ENCODE results near the gene DGKE. TPM values are rescaled to one million over a fixed set of nuclear protein-coding genes. Genes with fewer than 3 reads are reported as not detected.

Gene DGKE
- total RNA-seq, 1 donor from 2014 or later: 3.3 TPM

DNA sequence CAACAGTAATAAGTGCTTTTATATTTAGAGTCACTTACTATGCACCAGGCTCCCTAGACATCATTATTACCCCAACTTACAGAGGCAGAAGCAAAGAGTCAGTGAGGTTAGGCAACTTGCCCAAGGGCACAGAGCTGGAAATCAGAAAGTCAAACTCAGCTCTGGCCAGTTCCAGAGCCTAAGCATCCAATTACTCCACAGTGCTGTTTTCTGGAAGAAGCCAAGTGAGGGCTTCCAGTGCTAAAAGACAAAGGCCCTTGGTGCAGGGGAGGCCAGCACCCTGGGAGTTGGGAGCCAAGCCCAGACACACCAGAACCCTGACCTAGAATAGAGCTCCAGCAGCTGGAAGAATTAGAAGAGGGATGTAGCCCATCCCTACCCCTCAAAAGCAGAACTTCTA lies 40.4 kb upstream of the DGKE start:
- Mint-ChIP-seq H3K36me3 (ENCODE audit: insufficient read depth) (no peaks in the 10 kb centered on the region), H3K27me3 (peaks cover 6% of the 10 kb centered on the region), H3K9me3 (ENCODE audit: low read depth) (peaks cover 5% of the 10 kb centered on the region), H3K4me3 (ENCODE audit: low read depth) (no peak overlapping the region), H3K27ac (no peak overlapping the region), H3K4me1 (ENCODE audit: low read depth) (peaks cover 5% of the 10 kb centered on the region)
- TF ChIP-seq, protein P1, sequence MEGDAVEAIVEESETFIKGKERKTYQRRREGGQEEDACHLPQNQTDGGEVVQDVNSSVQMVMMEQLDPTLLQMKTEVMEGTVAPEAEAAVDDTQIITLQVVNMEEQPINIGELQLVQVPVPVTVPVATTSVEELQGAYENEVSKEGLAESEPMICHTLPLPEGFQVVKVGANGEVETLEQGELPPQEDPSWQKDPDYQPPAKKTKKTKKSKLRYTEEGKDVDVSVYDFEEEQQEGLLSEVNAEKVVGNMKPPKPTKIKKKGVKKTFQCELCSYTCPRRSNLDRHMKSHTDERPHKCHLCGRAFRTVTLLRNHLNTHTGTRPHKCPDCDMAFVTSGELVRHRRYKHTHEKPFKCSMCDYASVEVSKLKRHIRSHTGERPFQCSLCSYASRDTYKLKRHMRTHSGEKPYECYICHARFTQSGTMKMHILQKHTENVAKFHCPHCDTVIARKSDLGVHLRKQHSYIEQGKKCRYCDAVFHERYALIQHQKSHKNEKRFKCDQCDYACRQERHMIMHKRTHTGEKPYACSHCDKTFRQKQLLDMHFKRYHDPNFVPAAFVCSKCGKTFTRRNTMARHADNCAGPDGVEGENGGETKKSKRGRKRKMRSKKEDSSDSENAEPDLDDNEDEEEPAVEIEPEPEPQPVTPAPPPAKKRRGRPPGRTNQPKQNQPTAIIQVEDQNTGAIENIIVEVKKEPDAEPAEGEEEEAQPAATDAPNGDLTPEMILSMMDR (IDR thresholded peaks at IDR 0.05; ENCODE audit: unreplicated experiment): no peak
- no peak for DNase-seq (ENCODE audit: low spot score, unreplicated experiment)

DNA sequence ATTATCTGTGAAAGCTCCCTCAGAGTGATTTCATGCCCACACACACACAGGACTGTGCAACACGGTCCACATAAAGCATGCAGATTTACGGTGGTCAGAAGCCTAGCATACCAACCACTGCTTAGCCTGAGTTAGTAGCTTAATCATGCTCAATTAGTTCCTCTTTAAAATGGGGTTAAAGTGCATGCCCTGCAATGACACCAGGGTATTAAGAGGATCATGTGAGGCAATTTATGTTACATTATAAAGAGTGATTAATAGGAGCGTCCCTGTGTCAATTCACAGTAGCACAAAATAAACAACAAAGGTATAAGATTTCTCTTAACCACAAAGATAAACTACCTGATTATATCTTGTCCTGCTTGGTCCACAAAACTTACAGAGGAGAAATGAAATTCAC lies 40.0 kb upstream of the DGKE start:
- no peak overlapping the region for H3K27ac Mint-ChIP-seq
- H3K4me1 Mint-ChIP-seq (ENCODE audit: low read depth): peaks cover 6% of the 10 kb centered on the region
- DNase-seq (ENCODE audit: low spot score, unreplicated experiment): no peak
- H3K4me3 Mint-ChIP-seq (ENCODE audit: low read depth): no peak overlapping the region
- H3K36me3 Mint-ChIP-seq (ENCODE audit: insufficient read depth): no peaks in the 10 kb centered on the region
- peaks cover 7% of the 10 kb centered on the region for H3K27me3 Mint-ChIP-seq
- peaks cover 5% of the 10 kb centered on the region for H3K9me3 Mint-ChIP-seq (ENCODE audit: low read depth)
- TF ChIP-seq, protein P1 (IDR thresholded peaks at IDR 0.05; ENCODE audit: unreplicated experiment): no peak

DNA sequence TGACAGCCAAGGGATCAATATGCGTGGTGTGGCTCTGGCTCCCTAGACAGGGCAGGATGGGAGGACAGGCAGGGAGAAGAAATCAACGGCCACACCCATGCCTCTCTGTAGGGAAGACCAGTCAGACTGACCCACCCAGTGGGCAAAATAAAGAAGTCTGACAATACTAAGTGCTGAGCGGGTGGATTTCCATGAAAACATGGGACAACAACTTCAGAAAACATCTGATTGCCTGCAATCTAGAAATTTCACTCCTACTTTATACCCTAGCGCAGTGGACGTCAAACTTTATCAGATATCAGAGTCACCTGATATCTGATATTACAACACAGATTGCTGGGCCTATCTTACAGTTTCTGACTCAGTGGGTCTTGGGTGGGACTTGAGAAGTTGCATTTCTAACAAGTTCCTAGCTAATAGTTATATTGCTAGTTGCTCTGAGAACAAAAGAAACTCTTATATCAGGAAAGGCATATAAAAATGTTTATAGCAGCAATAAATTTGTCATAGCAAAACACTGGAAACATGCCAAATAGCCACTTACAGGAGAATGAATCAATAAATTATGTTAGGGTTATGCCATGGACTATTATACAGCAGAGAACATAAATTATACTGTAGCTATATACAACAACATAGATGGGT lies 38.6 kb upstream of the DGKE start:
- H3K4me1 Mint-ChIP-seq (ENCODE audit: low read depth): peaks cover 9% of the 10 kb centered on the region
- H3K27me3 Mint-ChIP-seq: peaks cover 12% of the 10 kb centered on the region

DNA sequence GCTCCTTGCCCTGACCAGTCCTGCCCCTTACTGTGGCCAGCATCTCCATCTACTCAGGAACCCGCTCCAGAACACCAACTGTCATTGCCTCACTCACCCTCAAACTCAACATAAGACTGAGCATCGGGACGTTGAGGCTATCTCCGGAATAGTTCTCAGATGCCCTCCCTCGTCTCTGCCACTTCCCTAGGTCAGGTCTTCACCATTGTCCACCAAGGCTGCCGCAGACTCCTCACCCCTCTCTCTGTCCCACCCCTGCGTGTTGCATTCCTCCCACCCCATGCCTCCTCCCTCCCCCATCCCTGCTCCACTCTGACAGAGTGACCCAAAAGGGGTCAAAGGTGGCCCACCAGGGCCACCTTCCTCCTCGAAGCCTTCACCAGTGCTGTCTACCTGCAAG lies 37.4 kb upstream of the DGKE start:
- Mint-ChIP-seq H3K4me3 (ENCODE audit: low read depth) (no peak overlapping the region), H3K4me1 (ENCODE audit: low read depth) (peaks cover 9% of the 10 kb centered on the region), H3K27ac (no peak overlapping the region), H3K36me3 (ENCODE audit: insufficient read depth) (no peaks in the 10 kb centered on the region), H3K27me3 (peaks cover 19% of the 10 kb centered on the region), H3K9me3 (ENCODE audit: low read depth) (peaks cover 5% of the 10 kb centered on the region)
- DNase-seq (ENCODE audit: low spot score, unreplicated experiment): no peak
- TF ChIP-seq, protein P1 (IDR thresholded peaks at IDR 0.05; ENCODE audit: unreplicated experiment): no peak

More for the DNA sequence above, 38.6 kb upstream of the DGKE start:
- TF ChIP-seq, protein P1 (IDR thresholded peaks at IDR 0.05; ENCODE audit: unreplicated experiment): no peak
- Mint-ChIP-seq H3K9me3 (ENCODE audit: low read depth) (peaks cover 5% of the 10 kb centered on the region), H3K27ac (no peak overlapping the region), H3K4me3 (ENCODE audit: low read depth) (no peak overlapping the region), H3K36me3 (ENCODE audit: insufficient read depth) (no peaks in the 10 kb centered on the region)
- DNase-seq (ENCODE audit: low spot score, unreplicated experiment): no peak

DNA sequence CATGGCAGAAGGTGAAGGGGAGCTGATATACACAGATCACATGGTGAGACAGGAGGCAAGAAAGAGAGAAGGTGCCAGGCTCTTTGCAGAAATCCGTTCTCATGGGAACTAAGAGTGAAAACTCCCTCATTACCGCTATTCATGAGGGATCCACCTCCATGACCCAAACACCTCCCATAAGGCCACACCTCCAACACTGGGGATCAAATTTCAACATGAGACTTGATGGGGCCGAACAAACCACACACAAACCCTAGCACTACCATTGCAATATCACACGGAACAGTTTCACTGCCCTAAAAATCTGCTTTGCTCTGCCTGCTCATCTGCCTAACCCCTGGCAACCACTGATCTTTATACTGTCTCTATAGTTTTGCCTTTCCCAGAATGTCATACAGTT lies 35.0 kb upstream of the DGKE start:
- H3K27me3 Mint-ChIP-seq: peaks cover 19% of the 10 kb centered on the region
- DNase-seq (ENCODE audit: low spot score, unreplicated experiment): no peak
- TF ChIP-seq, protein P1 (IDR thresholded peaks at IDR 0.05; ENCODE audit: unreplicated experiment): no peak
- H3K27ac Mint-ChIP-seq: peak overlapping the region; percentile 6
- no peak overlapping the region for H3K4me3 Mint-ChIP-seq (ENCODE audit: low read depth)
- H3K9me3 Mint-ChIP-seq (ENCODE audit: low read depth): no peaks in the 10 kb centered on the region
- peaks cover 8% of the 10 kb centered on the region for H3K4me1 Mint-ChIP-seq (ENCODE audit: low read depth)
- no peaks in the 10 kb centered on the region for H3K36me3 Mint-ChIP-seq (ENCODE audit: insufficient read depth)
